Upper lobe of left lung (tissue), 6 donors: ENCODE measurements around the gene TRIM44. TPM values are rescaled to one million over a fixed set of nuclear protein-coding genes. Genes with fewer than 3 reads are reported as not detected.
A peak's percentile ranks its signal among the peaks of the same experiment; 100 is the strongest.

Source experiments
- ATAC-seq, 2 donors: fragments of 200-7000 bp; cut with Tn5 transposase; one replicate each; pipeline ENCODE4 v1.9.1; 2022; ENCODE audit warnings: mild to moderate bottlenecking in 2 of 2, moderate library complexity in 2 of 2; ENCODE audit not compliant: low FRiP score in 2 of 2
- DNase-seq, 2 donors: peaks; one replicate each; pipeline ENCODE4 v3.0.0-alpha.2; 2019 to 2020
- H3K27ac ChIP-seq, 4 donors: fragments of 200-600 bp; sonication (generic); one replicate each; pipeline ENCODE4 v1.5.1; 2016 to 2019
- H3K27me3 ChIP-seq, 4 donors: fragments of 200-600 bp; sonication (generic); one replicate each; pipeline ENCODE4 v1.5.1; 2017 to 2019
- H3K36me3 ChIP-seq, 4 donors: fragments of 200-600 bp; sonication (generic); one replicate each; pipeline ENCODE4 v1.5.1; 2016 to 2019
- H3K4me1 ChIP-seq, 4 donors: fragments of 200-600 bp; sonication (generic); one replicate each; pipeline ENCODE4 v1.5.1; 2018 to 2019
- H3K4me3 ChIP-seq, 4 donors: fragments of 200-600 bp; sonication (generic); one replicate each; pipeline ENCODE4 v1.5.1; 2017 to 2019; ENCODE audit warnings: mild to moderate bottlenecking in 2 of 4, moderate library complexity in 1 of 4
- H3K9me3 ChIP-seq, 4 donors: fragments of 200-600 bp; sonication (generic); one replicate each; pipeline ENCODE4 v1.5.1; 2018 to 2019
- EP300 ChIP-seq, 4 donors: sonication (generic); formaldehyde crosslinking; IDR thresholded peaks; one replicate each; pipeline ENCODE4 v1.5.1; 2017; ENCODE audit warnings: antibody characterized with exemption in 4 of 4, control low read depth in 2 of 4
- POLR2A ChIP-seq, 4 donors: fragments of 450-650 bp; IDR thresholded peaks; one replicate each; pipeline ENCODE4 v1.5.1; 2016 to 2017; ENCODE audit warnings: antibody characterized with exemption in 4 of 4, mild to moderate bottlenecking in 2 of 4
- POLR2AphosphoS5 ChIP-seq, 2 donors: sonication (generic); formaldehyde crosslinking; IDR thresholded peaks; one replicate each; pipeline ENCODE4 v1.5.1; 2017; ENCODE audit warnings: antibody characterized with exemption in 2 of 2
- WGBS, 2 donors: methylation state at CpG; one replicate each; pipeline ENCODE4 v1.1.5; 2017 to 2018; 5-methylcytosine and 5-hydroxymethylcytosine counted together
- total RNA-seq, 6 donors: library from RNA; depleted of rRNA in 4 of 6; stranded (reverse); fragments of >200 nt in 4 of 6; gene quantifications; one replicate each; pipeline versions ENCODE4 v1.1.0 to v1.2.1, GENCODE V29; 2016 to 2021
- TF ChIP-seq, protein P1 (sequence below), 6 experiments: fragments of 450-650 bp in 4 of 6; fragments of 200-600 bp in 2 of 6; sonication (generic) in 2 of 6; IDR thresholded peaks; one replicate each; pipeline ENCODE4 v1.5.1; 2016 to 2019; ENCODE audit warnings: antibody characterized with exemption in 6 of 6
- donor health status: DM: no; HTN: no; CAD: no; lungs with moderate emphysema.
- donor health status: DM: no; HTN: yes; CAD: no; lungs with severe emphysema.

The TRIM44 gene
- total RNA-seq, 6 donors from 2014 or later, result 48.9 to 133 (median 64.0) TPM

DNA sequence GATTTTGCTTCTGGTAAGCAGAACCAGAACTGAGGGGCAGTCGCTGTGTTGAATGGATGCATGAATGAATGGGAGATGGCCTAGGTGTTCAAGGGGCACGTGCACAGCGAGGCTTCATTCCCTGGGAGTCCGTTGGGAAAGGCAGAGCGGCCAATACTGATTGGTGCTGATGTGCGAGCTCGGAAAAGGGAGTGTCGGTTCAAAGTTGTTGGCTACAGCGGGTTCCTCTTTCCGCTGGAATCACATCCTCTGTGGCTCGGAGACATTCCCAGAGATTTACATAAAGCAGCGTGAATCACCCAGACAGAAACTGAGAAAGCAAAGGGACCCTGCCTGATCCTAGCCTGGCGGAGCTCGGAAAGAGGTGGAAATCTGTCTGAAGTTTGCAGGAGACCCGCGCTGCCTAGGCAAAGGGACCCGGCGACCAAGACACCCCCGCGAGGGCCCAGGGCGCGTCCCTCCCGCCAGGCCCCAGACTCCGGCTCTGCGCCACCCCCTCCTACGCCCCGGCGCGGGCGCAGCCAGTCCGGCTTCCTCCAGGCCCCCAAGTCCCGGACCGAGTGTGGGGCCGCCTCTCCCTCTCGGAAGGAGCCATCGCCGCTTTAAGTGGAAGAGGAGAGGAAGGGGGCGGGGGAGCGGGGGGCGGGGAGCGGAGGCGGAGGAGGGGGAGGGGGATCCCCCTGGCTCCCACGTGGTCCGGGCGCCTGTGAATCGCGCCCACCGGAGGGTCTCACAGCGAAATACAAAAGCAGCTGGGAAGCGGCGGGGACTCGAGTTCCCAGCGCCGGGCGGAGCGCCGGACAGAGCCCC lies 44.7 kb upstream of the TRIM44 start, which contains the start of gene FJX1:
FJX1 (plus strand) TSS at position 774 of the 810 bp plus-strand sequence. CDS start 177 bp downstream, outside the sequence.
- Histone ChIP-seq H3K4me1 (peaks cover 24 to 46% (median 37%) of the 10 kb centered on the region in 4 donors), H3K27me3 (peaks cover 0 to 8% (median 3%) of the 10 kb centered on the region in 4 donors), H3K27ac (peak within 1 kb of the TSS; percentile 81 to 83 (median 82)), H3K36me3 (no peaks in the 10 kb centered on the region), H3K9me3 (no peaks in the 10 kb centered on the region), H3K4me3 (peak within 1 kb of the TSS; percentile 47 to 72 (median 66))
- 1 to 3% methylated on average over 13 to 43 of the region's 57 CpGs for WGBS, 2 donors
- ATAC-seq (peak; percentile 68 to 85), DNase-seq (peak; percentile 31 to 88)
- TF ChIP-seq POLR2AphosphoS5 (IDR thresholded peaks at IDR 0.05), result no peak
- TF ChIP-seq, protein P1, sequence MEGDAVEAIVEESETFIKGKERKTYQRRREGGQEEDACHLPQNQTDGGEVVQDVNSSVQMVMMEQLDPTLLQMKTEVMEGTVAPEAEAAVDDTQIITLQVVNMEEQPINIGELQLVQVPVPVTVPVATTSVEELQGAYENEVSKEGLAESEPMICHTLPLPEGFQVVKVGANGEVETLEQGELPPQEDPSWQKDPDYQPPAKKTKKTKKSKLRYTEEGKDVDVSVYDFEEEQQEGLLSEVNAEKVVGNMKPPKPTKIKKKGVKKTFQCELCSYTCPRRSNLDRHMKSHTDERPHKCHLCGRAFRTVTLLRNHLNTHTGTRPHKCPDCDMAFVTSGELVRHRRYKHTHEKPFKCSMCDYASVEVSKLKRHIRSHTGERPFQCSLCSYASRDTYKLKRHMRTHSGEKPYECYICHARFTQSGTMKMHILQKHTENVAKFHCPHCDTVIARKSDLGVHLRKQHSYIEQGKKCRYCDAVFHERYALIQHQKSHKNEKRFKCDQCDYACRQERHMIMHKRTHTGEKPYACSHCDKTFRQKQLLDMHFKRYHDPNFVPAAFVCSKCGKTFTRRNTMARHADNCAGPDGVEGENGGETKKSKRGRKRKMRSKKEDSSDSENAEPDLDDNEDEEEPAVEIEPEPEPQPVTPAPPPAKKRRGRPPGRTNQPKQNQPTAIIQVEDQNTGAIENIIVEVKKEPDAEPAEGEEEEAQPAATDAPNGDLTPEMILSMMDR (IDR thresholded peaks at IDR 0.05), result no peak

DNA sequence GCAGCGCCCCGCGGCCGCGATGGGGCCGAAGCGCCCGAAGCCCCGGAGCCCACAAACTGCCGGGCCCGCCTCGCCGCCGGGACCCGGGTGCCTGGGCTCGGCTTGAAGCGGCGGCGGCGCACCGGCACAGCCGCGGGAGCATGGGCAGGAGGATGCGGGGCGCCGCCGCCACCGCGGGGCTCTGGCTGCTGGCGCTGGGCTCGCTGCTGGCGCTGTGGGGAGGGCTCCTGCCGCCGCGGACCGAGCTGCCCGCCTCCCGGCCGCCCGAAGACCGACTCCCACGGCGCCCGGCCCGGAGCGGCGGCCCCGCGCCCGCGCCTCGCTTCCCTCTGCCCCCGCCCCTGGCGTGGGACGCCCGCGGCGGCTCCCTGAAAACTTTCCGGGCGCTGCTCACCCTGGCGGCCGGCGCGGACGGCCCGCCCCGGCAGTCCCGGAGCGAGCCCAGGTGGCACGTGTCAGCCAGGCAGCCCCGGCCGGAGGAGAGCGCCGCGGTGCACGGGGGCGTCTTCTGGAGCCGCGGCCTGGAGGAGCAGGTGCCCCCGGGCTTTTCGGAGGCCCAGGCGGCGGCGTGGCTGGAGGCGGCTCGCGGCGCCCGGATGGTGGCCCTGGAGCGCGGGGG lies 44.0 kb upstream of the TRIM44 start:
- DNase-seq (no peak), ATAC-seq (peak; percentile 42 to 58)
- TF ChIP-seq POLR2A (IDR thresholded peaks at IDR 0.05), result no peak
- TF ChIP-seq, protein P1 (IDR thresholded peaks at IDR 0.05), result peak in 5 of 6 experiments; percentile 1 to 42 (median 32)
- peaks cover 24 to 46% (median 37%) of the 10 kb centered on the region in 4 donors for H3K4me1 ChIP-seq
- 1% methylated on average over 35 of the region's 91 CpGs; no CpG with 5 or more reads in 1 of the 2 donors for WGBS, 2 donors
- no peaks in the 10 kb centered on the region for H3K9me3 ChIP-seq
- peaks cover 0 to 8% (median 3%) of the 10 kb centered on the region in 4 donors for H3K27me3 ChIP-seq
- H3K4me3 ChIP-seq, result peak overlapping the region; percentile 47 to 72 (median 66)
- H3K27ac ChIP-seq, result peak overlapping the region; percentile 81 to 83 (median 82)
- no peaks in the 10 kb centered on the region for H3K36me3 ChIP-seq

DNA sequence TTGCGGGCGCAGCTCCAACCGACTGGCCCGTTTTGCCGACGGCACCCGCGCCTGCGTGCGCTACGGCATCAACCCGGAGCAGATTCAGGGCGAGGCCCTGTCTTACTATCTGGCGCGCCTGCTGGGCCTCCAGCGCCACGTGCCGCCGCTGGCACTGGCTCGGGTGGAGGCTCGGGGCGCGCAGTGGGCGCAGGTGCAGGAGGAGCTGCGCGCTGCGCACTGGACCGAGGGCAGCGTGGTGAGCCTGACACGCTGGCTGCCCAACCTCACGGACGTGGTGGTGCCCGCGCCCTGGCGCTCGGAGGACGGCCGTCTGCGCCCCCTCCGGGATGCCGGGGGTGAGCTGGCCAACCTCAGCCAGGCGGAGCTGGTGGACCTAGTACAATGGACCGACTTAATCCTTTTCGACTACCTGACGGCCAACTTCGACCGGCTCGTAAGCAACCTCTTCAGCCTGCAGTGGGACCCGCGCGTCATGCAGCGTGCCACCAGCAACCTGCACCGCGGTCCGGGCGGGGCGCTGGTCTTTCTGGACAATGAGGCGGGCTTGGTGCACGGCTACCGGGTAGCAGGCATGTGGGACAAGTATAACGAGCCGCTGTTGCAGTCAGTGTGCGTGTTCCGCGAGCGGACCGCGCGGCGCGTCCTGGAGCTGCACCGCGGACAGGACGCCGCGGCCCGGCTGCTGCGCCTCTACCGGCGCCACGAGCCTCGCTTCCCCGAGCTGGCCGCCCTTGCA lies 43.3 kb upstream of the TRIM44 start:
- Histone ChIP-seq H3K27me3 (peaks cover 0 to 8% (median 3%) of the 10 kb centered on the region in 4 donors), H3K36me3 (no peaks in the 10 kb centered on the region), H3K4me3 (peak overlapping the region; percentile 21 to 72 (median 66)), H3K9me3 (no peaks in the 10 kb centered on the region), H3K27ac (peak overlapping the region in 2 of 4 donors; percentile 81 to 83), H3K4me1 (peaks cover 24 to 46% (median 37%) of the 10 kb centered on the region in 4 donors)
- TF ChIP-seq, protein P1 (IDR thresholded peaks at IDR 0.05), result peak in 1 of 6 experiments; percentile 2
- no peak for TF ChIP-seq POLR2A (IDR thresholded peaks at IDR 0.05)
- ATAC-seq (peak; percentile 38 to 43), DNase-seq (peak in 1 of 2 donors; percentile 89)
- 0 to 3% methylated on average over 4 to 46 of the region's 84 CpGs for WGBS, 2 donors

DNA sequence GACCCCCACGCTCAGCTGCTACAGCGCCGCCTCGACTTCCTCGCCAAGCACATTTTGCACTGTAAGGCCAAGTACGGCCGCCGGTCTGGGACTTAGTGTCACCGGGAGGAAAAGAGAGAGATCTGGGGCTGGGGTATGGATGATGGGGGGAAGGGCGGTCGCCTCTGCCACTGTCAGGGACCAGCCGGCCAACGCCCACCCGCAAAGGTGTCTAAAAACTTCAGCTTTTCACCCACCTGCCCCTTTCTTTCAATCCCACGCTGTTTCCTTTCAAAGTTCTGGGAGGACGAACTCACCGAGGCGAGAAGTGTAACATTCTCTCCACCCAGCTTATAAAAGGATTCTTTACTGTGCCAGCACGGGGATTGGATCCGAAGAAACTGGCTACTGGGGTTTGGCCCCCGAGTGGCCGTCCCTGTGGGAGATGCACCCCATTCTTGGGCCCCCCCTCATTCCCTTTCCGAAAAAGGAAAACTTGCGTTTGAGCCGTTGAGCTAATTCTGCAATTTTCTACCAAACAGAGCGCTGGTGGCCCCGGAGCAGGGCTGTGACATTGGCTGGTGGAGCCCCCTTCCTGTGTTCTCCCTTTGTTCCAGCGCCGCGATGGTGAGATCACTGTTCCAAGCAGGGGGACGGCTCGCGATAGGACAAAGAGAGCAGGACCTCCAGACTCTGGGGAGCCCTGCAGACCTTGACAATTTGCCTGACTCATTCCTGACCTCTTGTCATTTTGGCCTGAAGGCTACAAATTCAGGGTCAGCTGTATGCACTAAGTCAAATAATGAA lies 42.5 kb upstream of the TRIM44 start:
- Histone ChIP-seq H3K4me1 (peaks cover 24 to 46% (median 37%) of the 10 kb centered on the region in 4 donors), H3K4me3 (peak overlapping the region; percentile 21 to 72 (median 66)), H3K36me3 (no peaks in the 10 kb centered on the region), H3K27me3 (peaks cover 0 to 8% (median 3%) of the 10 kb centered on the region in 4 donors), H3K27ac (no peak overlapping the region), H3K9me3 (no peaks in the 10 kb centered on the region)
- ATAC-seq (no peak), DNase-seq (no peak)
- WGBS, 2 donors, result 4 to 6% methylated on average over 33 of the region's 33 CpGs
- TF ChIP-seq EP300 (IDR thresholded peaks at IDR 0.05), result no peak
- TF ChIP-seq POLR2A (IDR thresholded peaks at IDR 0.05), result no peak
- TF ChIP-seq POLR2AphosphoS5 (IDR thresholded peaks at IDR 0.05), result no peak
- TF ChIP-seq, protein P1 (IDR thresholded peaks at IDR 0.05), result no peak
